Subcutaneous adipose tissue (tissue), 4 donors: ENCODE measurements around the gene CERS6. TPM values are rescaled to one million over a fixed set of nuclear protein-coding genes. Genes with fewer than 3 reads are reported as not detected.

Source experiments
- total RNA-seq, 4 donors: library from RNA; depleted of rRNA; stranded (reverse); fragments of >200 nt; gene quantifications; one replicate each; pipeline ENCODE4 v1.1.0, GENCODE V29; 2016
- TF ChIP-seq, protein P1 (sequence below): fragments of 450-650 bp; IDR thresholded peaks from one replicate; pipeline ENCODE4 v1.5.1; 2016; ENCODE audit warnings: low read depth, mild to moderate bottlenecking, control low read depth, antibody characterized with exemption, moderate library complexity

The CERS6 gene
- total RNA-seq, 4 donors from 2014 or later: 51.7 to 77.1 (median 59.3) TPM

DNA sequence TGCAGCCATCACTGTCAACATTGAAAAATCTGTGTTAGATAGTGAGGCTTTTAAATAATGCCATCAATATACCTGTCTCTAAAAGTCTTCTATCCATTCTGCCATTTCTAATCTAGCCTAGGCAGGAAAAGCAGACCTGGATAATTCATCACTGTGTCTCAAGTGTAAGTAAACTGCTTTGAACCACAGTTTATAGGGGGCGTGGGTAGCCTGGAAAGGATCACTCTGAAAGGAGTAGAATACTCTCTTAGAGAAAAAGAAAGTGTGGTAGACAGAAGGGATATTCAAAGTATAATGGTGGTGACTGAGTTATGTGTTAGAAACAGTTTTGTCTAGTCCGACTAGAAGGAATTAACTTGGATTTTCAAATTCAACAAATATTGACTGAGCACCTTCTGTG is 40.8 kb downstream of the CERS6 start:
- TF ChIP-seq, protein P1, sequence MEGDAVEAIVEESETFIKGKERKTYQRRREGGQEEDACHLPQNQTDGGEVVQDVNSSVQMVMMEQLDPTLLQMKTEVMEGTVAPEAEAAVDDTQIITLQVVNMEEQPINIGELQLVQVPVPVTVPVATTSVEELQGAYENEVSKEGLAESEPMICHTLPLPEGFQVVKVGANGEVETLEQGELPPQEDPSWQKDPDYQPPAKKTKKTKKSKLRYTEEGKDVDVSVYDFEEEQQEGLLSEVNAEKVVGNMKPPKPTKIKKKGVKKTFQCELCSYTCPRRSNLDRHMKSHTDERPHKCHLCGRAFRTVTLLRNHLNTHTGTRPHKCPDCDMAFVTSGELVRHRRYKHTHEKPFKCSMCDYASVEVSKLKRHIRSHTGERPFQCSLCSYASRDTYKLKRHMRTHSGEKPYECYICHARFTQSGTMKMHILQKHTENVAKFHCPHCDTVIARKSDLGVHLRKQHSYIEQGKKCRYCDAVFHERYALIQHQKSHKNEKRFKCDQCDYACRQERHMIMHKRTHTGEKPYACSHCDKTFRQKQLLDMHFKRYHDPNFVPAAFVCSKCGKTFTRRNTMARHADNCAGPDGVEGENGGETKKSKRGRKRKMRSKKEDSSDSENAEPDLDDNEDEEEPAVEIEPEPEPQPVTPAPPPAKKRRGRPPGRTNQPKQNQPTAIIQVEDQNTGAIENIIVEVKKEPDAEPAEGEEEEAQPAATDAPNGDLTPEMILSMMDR: no peak

GRCh38 chr2:168499500-168499899 is 43.4 kb downstream of the CERS6 start:
- TF ChIP-seq, protein P1: no peak

DNA sequence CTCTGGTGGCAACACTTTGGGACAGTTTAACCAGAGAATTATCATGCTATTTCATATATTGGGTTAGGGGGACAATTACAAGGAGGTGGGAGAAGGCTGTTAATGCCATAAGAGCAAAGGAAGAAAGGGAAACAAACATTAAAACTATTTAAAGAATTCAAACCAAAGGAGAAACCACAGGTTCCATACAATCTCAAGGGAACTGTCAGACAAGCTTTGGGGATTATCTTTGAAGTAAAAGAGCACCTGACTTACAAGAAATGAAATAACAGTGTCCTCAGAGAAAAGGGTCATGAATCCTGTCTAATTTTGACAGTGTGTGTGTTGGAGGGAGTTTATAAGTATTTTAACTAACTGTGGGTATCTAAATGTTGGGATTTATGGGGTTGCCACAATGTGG is 44.4 kb downstream of the CERS6 start:
- TF ChIP-seq, protein P1: no peak

DNA sequence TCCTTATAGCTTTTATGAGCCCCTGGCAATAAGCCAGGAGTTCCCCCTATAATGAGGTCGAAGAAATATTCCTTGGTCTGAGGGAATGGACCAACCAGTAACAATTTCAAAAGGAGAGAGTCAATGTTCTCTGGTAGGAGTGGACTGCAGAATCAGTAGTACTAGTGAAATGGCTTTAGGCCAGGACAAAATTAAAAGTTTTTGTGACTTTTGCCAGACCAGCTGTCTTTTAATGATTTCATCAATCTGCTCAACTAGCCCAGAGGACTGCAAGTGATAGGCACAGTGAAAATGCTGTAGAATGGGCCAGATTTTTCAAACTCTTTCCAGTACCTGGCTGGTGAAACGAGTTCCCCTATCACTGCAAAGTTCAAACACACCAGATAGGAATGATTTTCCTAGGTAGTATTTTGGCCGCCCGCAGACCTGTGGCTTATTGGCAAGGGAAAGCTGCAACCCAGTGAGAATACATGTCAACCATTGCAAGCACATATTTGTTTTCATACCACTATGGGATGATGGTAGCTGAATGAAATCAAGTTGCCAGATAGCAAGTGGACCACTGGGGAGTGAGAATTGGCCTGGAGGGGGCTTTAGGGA is 45.5 kb downstream of the CERS6 start:
- TF ChIP-seq, protein P1: no peak

- TF ChIP-seq, protein P1: no peak
Measured at GRCh38 chr2:168503901-168504300, 47.8 kb downstream of the CERS6 start.

DNA sequence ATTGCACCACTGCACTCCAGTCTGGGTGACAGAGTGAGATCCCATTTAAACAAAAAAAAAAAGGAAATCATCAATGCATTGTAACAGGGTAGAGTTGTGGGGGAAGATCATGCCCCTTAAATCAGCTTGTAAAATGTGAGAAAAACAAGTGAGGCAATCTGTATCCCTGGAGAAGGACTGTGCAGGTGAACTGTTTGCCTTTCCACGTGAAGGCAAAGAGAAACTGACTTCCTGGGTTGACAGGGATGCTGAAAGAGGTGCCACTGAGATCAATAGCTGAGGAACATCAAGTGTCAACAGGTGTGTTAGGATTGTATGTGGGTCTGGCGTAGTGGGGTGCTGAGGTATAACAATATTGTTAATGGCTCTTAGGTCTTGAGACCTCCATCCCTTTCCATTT is 48.3 kb downstream of the CERS6 start:
- TF ChIP-seq, protein P1: no peak

DNA sequence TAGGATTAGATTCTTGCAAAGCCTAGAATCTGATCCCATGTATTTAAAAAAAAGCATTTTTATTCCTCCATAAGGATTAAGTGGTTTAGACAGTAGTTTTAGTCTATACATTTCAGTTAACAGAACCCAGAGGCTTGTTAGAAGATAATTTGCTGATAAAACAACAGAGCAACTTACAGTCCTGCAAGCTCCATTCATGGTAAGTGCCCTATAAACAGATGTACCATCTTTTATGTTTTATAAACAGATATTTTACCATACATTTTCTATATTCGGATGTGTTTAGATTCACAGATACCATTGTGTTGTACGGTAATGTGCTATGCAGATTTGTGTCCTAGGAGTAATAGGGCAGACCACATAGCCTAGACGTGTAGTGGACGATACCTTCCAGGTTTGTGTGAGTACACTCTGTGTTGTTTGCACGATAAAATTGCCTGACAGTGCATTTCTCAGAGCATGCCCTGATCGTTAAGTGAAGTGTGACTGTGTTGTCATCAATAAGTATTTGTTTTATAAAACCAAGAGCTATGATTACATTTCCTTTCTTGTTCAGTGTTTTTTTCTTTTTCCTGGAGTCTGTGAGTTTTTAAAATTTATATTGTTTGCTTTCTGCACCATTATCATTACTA is 54.2 kb downstream of the CERS6 start:
- TF ChIP-seq, protein P1: no peak
